Neural cell (in vitro differentiated cells): ENCODE measurements around the gene ARID1B. TPM values are rescaled to one million over a fixed set of nuclear protein-coding genes. Genes with fewer than 3 reads are reported as not detected.

ENCODE experiments used
- H2AFZ ChIP-seq: fragments of 200-600, 300-800 bp; sonication (generic), shearing (Covaris generic); 2 replicates; pipeline ENCODE4 v1.6.0; 2014; ENCODE audit warnings: low read depth, mild to moderate bottlenecking, antibody characterized with exemption, low read length, moderate library complexity
- H3F3A ChIP-seq: fragments of 200-600 bp; shearing (Covaris generic); 2 replicates; pipeline ENCODE4 v1.6.1; 2016; ENCODE audit warnings: mild to moderate bottlenecking, moderate library complexity, mixed read lengths, antibody characterized with exemption, low read length; ENCODE audit not compliant: insufficient read depth, poor library complexity, severe bottlenecking
- H3K27ac ChIP-seq: fragments of 200-600, 300-800 bp; sonication (generic), shearing (Covaris generic); 2 replicates; pipeline ENCODE4 v1.5.1; 2014; ENCODE audit warnings: mild to moderate bottlenecking, low read length, moderate library complexity
- H3K27me3 ChIP-seq: fragments of 300-800, 200-600 bp; sonication (generic), shearing (Covaris generic); 2 replicates; pipeline ENCODE4 v1.6.0; 2014; ENCODE audit warnings: mild to moderate bottlenecking, low read depth, low read length, moderate library complexity; ENCODE audit not compliant: insufficient read depth
- H3K36me3 ChIP-seq: fragments of 300-800, 200-600 bp; sonication (generic), shearing (Covaris generic); 2 replicates; pipeline ENCODE4 v1.5.1; 2014; ENCODE audit warnings: mild to moderate bottlenecking, antibody characterized with exemption, low read length, moderate library complexity; ENCODE audit not compliant: insufficient read depth
- H3K4me2 ChIP-seq: fragments of 300-800, 200-600 bp; sonication (generic), shearing (Covaris generic); 2 replicates; pipeline ENCODE4 v1.6.0; 2014; ENCODE audit warnings: mild to moderate bottlenecking, low read length
- H3K4me3 ChIP-seq: fragments of 300-800, 200-600 bp; sonication (generic), shearing (Covaris generic); 2 replicates; pipeline ENCODE4 v1.5.1; 2014; ENCODE audit warnings: mild to moderate bottlenecking, low read length, moderate library complexity
- H3K79me2 ChIP-seq: fragments of 200-600 bp; shearing (Covaris generic); replicated peaks from 2 replicates; pipeline ENCODE4 v1.6.0; 2014; ENCODE audit warnings: mild to moderate bottlenecking, low read length, moderate library complexity; ENCODE audit not compliant: insufficient read depth
- H3K9ac ChIP-seq: fragments of 300-800, 200-600 bp; sonication (generic), shearing (Covaris generic); 2 replicates; pipeline ENCODE4 v1.6.1; 2016; ENCODE audit warnings: mild to moderate bottlenecking, low read length, mixed read lengths
- H3K9me2 ChIP-seq: fragments of 200-600 bp; shearing (Covaris generic); 2 replicates; pipeline ENCODE4 v1.6.1; 2016; ENCODE audit warnings: mild to moderate bottlenecking, low read length, mixed read lengths; ENCODE audit not compliant: insufficient read depth
- H3K9me3 ChIP-seq: fragments of 200-600, 300-800 bp; sonication (generic), shearing (Covaris generic); 2 replicates; pipeline ENCODE4 v1.6.1; 2016; ENCODE audit warnings: mild to moderate bottlenecking, mixed run types, low read length, moderate library complexity, mixed read lengths
- H4K20me1 ChIP-seq: fragments of 200-600 bp; shearing (Covaris generic); 2 replicates; pipeline ENCODE4 v1.6.1; 2016; ENCODE audit warnings: mild to moderate bottlenecking, mixed run types; ENCODE audit not compliant: insufficient read depth
- CTCF ChIP-seq: fragments of 450-650 bp; IDR thresholded peaks from 2 replicates; pipeline ENCODE4 v1.5.1; 2014; ENCODE audit warnings: antibody characterized with exemption, mild to moderate bottlenecking, moderate library complexity; ENCODE audit not compliant: poor library complexity, severe bottlenecking
- EP300 ChIP-seq: fragments of 450-650 bp; conservative IDR thresholded peaks from 2 replicates; pipeline ENCODE4 v1.6.1; 2014; ENCODE audit warnings: antibody characterized with exemption, mild to moderate bottlenecking, moderate library complexity; ENCODE audit not compliant: poor library complexity, severe bottlenecking
- EZH2 ChIP-seq: fragments of 200-600, 300-800 bp; shearing (Covaris generic), sonication (generic); IDR thresholded peaks from 2 replicates; pipeline ENCODE4 v1.6.1; 2014; ENCODE audit warnings: antibody characterized with exemption, low read length, borderline replicate concordance, mild to moderate bottlenecking; ENCODE audit not compliant: insufficient read depth, poor library complexity, severe bottlenecking
- MXI1 ChIP-seq: fragments of 450-650 bp; conservative IDR thresholded peaks from 2 replicates; pipeline ENCODE4 v1.6.1; 2014; ENCODE audit warnings: antibody characterized with exemption, mild to moderate bottlenecking; ENCODE audit not compliant: poor library complexity, severe bottlenecking
- POLR2AphosphoS5 ChIP-seq: IDR thresholded peaks from 2 replicates; pipeline ENCODE4 v1.6.1; 2012
- RAD21 ChIP-seq: fragments of 450-650 bp; conservative IDR thresholded peaks from 2 replicates; pipeline ENCODE4 v1.6.1; 2014; ENCODE audit warnings: antibody characterized with exemption, mild to moderate bottlenecking, moderate library complexity
- REST ChIP-seq: IDR thresholded peaks from 2 replicates; pipeline ENCODE4 v1.6.1; 2012; ENCODE audit warnings: borderline replicate concordance
- SMC3 ChIP-seq: fragments of 450-650 bp; conservative IDR thresholded peaks from 2 replicates; pipeline ENCODE4 v1.6.1; 2014; ENCODE audit warnings: antibody characterized with exemption, mild to moderate bottlenecking, moderate library complexity; ENCODE audit not compliant: poor library complexity
- TAF1 ChIP-seq: IDR thresholded peaks from 2 replicates; pipeline ENCODE4 v1.6.1; 2012; ENCODE audit warnings: low read depth
- polyA plus RNA-seq: library from polyadenylated mRNA; depleted of rRNA; stranded (reverse); fragments of >200 nt; gene quantifications from 2 replicates; pipeline ENCODE4 v1.2.3, GENCODE V29; 2014

The ARID1B gene
- polyA plus RNA-seq, 1 donor from 2014 or later: 35.0 TPM

GRCh38 chr6:157227202-157228166 lies 450.3 kb downstream of the ARID1B start:
- H3K4me2 ChIP-seq: no peak overlapping the region
- no peak overlapping the region for H3K4me3 ChIP-seq
- H3K9me2 ChIP-seq: no peaks in the 10 kb centered on the region
- no peaks in the 10 kb centered on the region for H3K36me3 ChIP-seq
- no peaks in the 10 kb centered on the region for H3K9me3 ChIP-seq
- no peak overlapping the region for H3K27ac ChIP-seq
- H3F3A ChIP-seq: no peaks in the 10 kb centered on the region
- TF ChIP-seq RAD21 (no peak), CTCF (no peak), POLR2AphosphoS5 (no peak), EP300 (no peak), SMC3 (no peak), REST (no peak), MXI1 (no peak), TAF1 (no peak), EZH2 (no peak)
- H3K27me3 ChIP-seq: no peaks in the 10 kb centered on the region
- H2AFZ ChIP-seq: no peak overlapping the region
- no peaks in the 10 kb centered on the region for H3K79me2 ChIP-seq
- H4K20me1 ChIP-seq: no peaks in the 10 kb centered on the region
- no peak overlapping the region for H3K9ac ChIP-seq

DNA sequence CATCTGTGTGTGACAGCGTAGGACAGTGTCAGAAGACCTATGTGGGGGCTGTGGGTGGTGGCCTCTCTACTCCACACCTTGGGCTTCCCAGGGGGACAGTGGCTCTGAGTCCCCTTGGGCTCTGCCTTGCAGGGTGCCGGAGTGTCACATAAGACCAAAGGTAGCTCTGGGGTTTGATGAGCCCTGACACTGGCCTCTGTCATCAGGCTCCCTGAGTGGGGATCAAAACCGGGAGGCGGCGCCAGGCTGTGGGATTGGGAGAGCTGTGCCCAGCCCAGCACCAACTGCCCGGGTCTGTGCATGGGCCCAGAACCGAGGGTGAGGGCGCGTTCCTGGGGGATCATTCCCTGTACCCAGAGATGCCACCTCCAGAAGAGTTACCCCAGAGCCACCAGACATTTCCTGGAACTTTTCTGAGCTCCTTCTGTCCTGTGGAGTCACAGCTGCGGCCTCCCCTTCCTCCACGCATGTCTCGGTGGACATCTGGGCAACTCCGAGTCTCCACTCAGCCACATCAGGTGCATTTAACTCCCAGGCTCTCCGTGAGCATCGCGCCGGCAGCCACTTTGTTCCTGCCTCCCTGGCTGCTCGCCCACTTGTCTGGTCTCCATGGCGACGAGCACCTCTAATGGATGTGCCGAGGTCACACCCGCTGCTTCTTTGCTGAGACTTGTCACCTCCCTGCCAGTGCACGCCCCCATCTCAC lies 451.4 kb downstream of the ARID1B start:
- peak overlapping the region; percentile 77 for H3K27ac ChIP-seq

More for the DNA sequence above, 451.4 kb downstream of the ARID1B start:
- Histone ChIP-seq H3K4me2 (peak overlapping the region; percentile 38), H3K9me3 (no peaks in the 10 kb centered on the region), H3K27me3 (peaks cover 1% of the 10 kb centered on the region), H3K36me3 (no peaks in the 10 kb centered on the region), H3F3A (no peaks in the 10 kb centered on the region), H3K9ac (peak overlapping the region; percentile 52), H3K4me3 (peak overlapping the region; percentile 50), H4K20me1 (no peaks in the 10 kb centered on the region), H2AFZ (no peak overlapping the region), H3K9me2 (no peaks in the 10 kb centered on the region), H3K79me2 (no peaks in the 10 kb centered on the region)
- no peak for TF ChIP-seq REST
- no peak for TF ChIP-seq CTCF
- TF ChIP-seq EZH2: no peak
- TF ChIP-seq POLR2AphosphoS5: peak; percentile 27
- no peak for TF ChIP-seq TAF1
- TF ChIP-seq SMC3: peak; percentile 22
- TF ChIP-seq RAD21: no peak
